HepG2 (cell line): ENCODE data around the gene RAB1B. TPM values are rescaled to one million over a fixed set of nuclear protein-coding genes. Genes with fewer than 3 reads are reported as not detected.

ENCODE experiments used
- CHD2 ChIP-seq: IDR thresholded peaks from 2 replicates; pipeline ENCODE4 v1.6.1; 2011; ENCODE audit warnings: low read depth, low read length, improper control_type of control experiment
- KDM3A ChIP-seq: IDR thresholded peaks from 2 replicates; pipeline ENCODE4 v1.6.1; 2018; ENCODE audit warnings: low read depth, missing compliant biosample characterization
- NFE2 ChIP-seq: sonication (generic); formaldehyde crosslinking; IDR thresholded peaks from 2 replicates; pipeline ENCODE4 v1.4.0; 2020; ENCODE audit warnings: missing genetic modification reagents
- ONECUT2 ChIP-seq: sonication (generic); formaldehyde crosslinking; IDR thresholded peaks from 2 replicates; pipeline ENCODE4 v1.4.0; 2020; ENCODE audit warnings: missing genetic modification reagents
- REXO4 ChIP-seq: sonication (generic); formaldehyde crosslinking; IDR thresholded peaks from 2 replicates; pipeline ENCODE4 v1.8.0; 2022; ENCODE audit warnings: missing genetic modification reagents, mild to moderate bottlenecking, borderline replicate concordance
- SIX4 ChIP-seq: sonication (generic); formaldehyde crosslinking; IDR thresholded peaks from 2 replicates; pipeline ENCODE4 v1.4.0; 2020; ENCODE audit warnings: missing genetic modification reagents
- SP5 ChIP-seq: IDR thresholded peaks from 2 replicates; pipeline ENCODE4 v1.6.1; 2016; ENCODE audit warnings: low read depth, borderline replicate concordance
- SRF ChIP-seq: IDR thresholded peaks from 2 replicates; pipeline ENCODE4 v1.6.1; 2011; ENCODE audit warnings: mild to moderate bottlenecking, low read depth, low read length, moderate library complexity
- ZBTB10 ChIP-seq: sonication (generic); formaldehyde crosslinking; IDR thresholded peaks from 2 replicates; pipeline ENCODE4 v1.4.0; 2020; ENCODE audit warnings: missing genetic modification reagents, borderline replicate concordance
- ZFX ChIP-seq: sonication (generic); formaldehyde crosslinking; IDR thresholded peaks from 2 replicates; pipeline ENCODE4 v1.4.0; 2020; ENCODE audit warnings: mild to moderate bottlenecking, low read depth, missing genetic modification reagents, moderate library complexity
- ZFY ChIP-seq: sonication (generic); formaldehyde crosslinking; IDR thresholded peaks from 2 replicates; pipeline ENCODE4 v1.4.0; 2020; ENCODE audit warnings: missing genetic modification reagents
- ZNF263 ChIP-seq: sonication (generic); formaldehyde crosslinking; IDR thresholded peaks from 2 replicates; pipeline ENCODE4 v1.4.0; 2020; ENCODE audit warnings: missing genetic modification reagents
- ZNF317 ChIP-seq: sonication (generic); formaldehyde crosslinking; IDR thresholded peaks from 2 replicates; pipeline ENCODE4 v1.5.0; 2020; ENCODE audit warnings: mild to moderate bottlenecking, missing genetic modification reagents
- ZNF598 ChIP-seq: sonication (generic); formaldehyde crosslinking; IDR thresholded peaks from 2 replicates; pipeline ENCODE4 v1.5.1; 2020; ENCODE audit warnings: mild to moderate bottlenecking, missing genetic modification reagents, borderline replicate concordance
- polyA plus RNA-seq, 8 experiments: library from polyadenylated mRNA; depleted of rRNA in 3 of 8; stranded (reverse) in 7 of 8; unstranded in 1 of 8; fragments of >200 nt; fragmentation: Illumina TruSeq in 4 of 8; extraction: Trizol in 4 of 8; gene quantifications; 2 replicates each; pipeline versions ENCODE4 v1.2.1 to v1.2.3, GENCODE V29; 2011 to 2016; ENCODE audit warnings: low read depth in 4 of 8, missing spikeins in 1 of 8, mixed read lengths in 1 of 8; ENCODE audit not compliant: insufficient read depth in 1 of 8
- total RNA-seq, 5 experiments: library from RNA; depleted of rRNA; stranded (reverse); fragments of >200 nt; fragmentation: Illumina TruSeq; extraction: Trizol; gene quantifications; 2 replicates each; pipeline ENCODE4 v1.2.3, GENCODE V29; 2016; ENCODE audit warnings: low read depth in 1 of 5
- TF ChIP-seq, protein P1 (sequence below): sonication (generic); formaldehyde crosslinking; IDR thresholded peaks from 2 replicates; pipeline ENCODE4 v1.4.0; 2020; ENCODE audit warnings: missing genetic modification reagents, borderline replicate concordance
- TF ChIP-seq, protein P2 (sequence below), 2 experiments: sonication (generic) in 1 of 2; formaldehyde crosslinking in 1 of 2; IDR thresholded peaks; 2 replicates each; pipeline versions ENCODE4 v1.6.1 to v1.9.0; 2014 to 2022; ENCODE audit warnings: antibody characterized with exemption in 1 of 2, borderline replicate concordance in 1 of 2, inconsistent platforms in 1 of 2, low read depth in 1 of 2, missing genetic modification reagents in 1 of 2
- TF ChIP-seq, protein P3 (sequence below): sonication (generic); formaldehyde crosslinking; IDR thresholded peaks from 2 replicates; pipeline ENCODE4 v1.4.0; 2020; ENCODE audit warnings: missing genetic modification reagents

Gene RAB1B
- total and polyA plus RNA-seq, 2 of the 13 experiments (the other 11 are each of a cell fraction or from before 2014, with no cell fraction given), result 77.9 to 87.9 TPM

GRCh38 chr11:66316849-66317251 lies 48.4 kb downstream of the RAB1B start, which contains the start of gene CD248 (continued):
- TF ChIP-seq, protein P1, sequence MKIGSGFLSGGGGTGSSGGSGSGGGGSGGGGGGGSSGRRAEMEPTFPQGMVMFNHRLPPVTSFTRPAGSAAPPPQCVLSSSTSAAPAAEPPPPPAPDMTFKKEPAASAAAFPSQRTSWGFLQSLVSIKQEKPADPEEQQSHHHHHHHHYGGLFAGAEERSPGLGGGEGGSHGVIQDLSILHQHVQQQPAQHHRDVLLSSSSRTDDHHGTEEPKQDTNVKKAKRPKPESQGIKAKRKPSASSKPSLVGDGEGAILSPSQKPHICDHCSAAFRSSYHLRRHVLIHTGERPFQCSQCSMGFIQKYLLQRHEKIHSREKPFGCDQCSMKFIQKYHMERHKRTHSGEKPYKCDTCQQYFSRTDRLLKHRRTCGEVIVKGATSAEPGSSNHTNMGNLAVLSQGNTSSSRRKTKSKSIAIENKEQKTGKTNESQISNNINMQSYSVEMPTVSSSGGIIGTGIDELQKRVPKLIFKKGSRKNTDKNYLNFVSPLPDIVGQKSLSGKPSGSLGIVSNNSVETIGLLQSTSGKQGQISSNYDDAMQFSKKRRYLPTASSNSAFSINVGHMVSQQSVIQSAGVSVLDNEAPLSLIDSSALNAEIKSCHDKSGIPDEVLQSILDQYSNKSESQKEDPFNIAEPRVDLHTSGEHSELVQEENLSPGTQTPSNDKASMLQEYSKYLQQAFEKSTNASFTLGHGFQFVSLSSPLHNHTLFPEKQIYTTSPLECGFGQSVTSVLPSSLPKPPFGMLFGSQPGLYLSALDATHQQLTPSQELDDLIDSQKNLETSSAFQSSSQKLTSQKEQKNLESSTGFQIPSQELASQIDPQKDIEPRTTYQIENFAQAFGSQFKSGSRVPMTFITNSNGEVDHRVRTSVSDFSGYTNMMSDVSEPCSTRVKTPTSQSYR, result 0 out of 2 replicates have a peak, but pooled peaks have one; percentile 3
- TF ChIP-seq SRF, result peak; percentile 66; the same call in 1 of the 2 replicates
- TF ChIP-seq, protein P2, sequence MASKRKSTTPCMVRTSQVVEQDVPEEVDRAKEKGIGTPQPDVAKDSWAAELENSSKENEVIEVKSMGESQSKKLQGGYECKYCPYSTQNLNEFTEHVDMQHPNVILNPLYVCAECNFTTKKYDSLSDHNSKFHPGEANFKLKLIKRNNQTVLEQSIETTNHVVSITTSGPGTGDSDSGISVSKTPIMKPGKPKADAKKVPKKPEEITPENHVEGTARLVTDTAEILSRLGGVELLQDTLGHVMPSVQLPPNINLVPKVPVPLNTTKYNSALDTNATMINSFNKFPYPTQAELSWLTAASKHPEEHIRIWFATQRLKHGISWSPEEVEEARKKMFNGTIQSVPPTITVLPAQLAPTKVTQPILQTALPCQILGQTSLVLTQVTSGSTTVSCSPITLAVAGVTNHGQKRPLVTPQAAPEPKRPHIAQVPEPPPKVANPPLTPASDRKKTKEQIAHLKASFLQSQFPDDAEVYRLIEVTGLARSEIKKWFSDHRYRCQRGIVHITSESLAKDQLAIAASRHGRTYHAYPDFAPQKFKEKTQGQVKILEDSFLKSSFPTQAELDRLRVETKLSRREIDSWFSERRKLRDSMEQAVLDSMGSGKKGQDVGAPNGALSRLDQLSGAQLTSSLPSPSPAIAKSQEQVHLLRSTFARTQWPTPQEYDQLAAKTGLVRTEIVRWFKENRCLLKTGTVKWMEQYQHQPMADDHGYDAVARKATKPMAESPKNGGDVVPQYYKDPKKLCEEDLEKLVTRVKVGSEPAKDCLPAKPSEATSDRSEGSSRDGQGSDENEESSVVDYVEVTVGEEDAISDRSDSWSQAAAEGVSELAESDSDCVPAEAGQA (IDR thresholded peaks at IDR 0.05; ENCODE audit: low read depth), result no peak
- TF ChIP-seq, protein P2 (CRISPR knock-in tag; IDR thresholded peaks at IDR 0.05; ENCODE audit: borderline replicate concordance), result no peak
- TF ChIP-seq CHD2, result 0 out of 2 replicates have a peak, but pooled peaks have one; percentile 17
- peak; percentile 50; the same call in 1 of the 2 replicates for TF ChIP-seq ZFX (CRISPR knock-in tag)
- TF ChIP-seq ZNF263 (CRISPR knock-in tag), result no peak
- no peak for TF ChIP-seq ONECUT2
- TF ChIP-seq NFE2 (CRISPR knock-in tag), result no peak
- TF ChIP-seq REXO4 (CRISPR knock-in tag), result no peak
- no peak for TF ChIP-seq SIX4 (CRISPR knock-in tag)
- no peak for TF ChIP-seq ZNF317 (CRISPR knock-in tag)
- no peak for TF ChIP-seq ZNF598 (CRISPR knock-in tag)
- TF ChIP-seq ZFY (CRISPR knock-in tag), result peak; percentile 38; the same call in 1 of the 2 replicates
- TF ChIP-seq, protein P3, sequence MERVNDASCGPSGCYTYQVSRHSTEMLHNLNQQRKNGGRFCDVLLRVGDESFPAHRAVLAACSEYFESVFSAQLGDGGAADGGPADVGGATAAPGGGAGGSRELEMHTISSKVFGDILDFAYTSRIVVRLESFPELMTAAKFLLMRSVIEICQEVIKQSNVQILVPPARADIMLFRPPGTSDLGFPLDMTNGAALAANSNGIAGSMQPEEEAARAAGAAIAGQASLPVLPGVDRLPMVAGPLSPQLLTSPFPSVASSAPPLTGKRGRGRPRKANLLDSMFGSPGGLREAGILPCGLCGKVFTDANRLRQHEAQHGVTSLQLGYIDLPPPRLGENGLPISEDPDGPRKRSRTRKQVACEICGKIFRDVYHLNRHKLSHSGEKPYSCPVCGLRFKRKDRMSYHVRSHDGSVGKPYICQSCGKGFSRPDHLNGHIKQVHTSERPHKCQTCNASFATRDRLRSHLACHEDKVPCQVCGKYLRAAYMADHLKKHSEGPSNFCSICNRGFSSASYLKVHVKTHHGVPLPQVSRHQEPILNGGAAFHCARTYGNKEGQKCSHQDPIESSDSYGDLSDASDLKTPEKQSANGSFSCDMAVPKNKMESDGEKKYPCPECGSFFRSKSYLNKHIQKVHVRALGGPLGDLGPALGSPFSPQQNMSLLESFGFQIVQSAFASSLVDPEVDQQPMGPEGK (CRISPR knock-in tag), result peak; percentile 31; the same call in 1 of the 2 replicates
- no peak for TF ChIP-seq KDM3A
- TF ChIP-seq ZBTB10 (CRISPR knock-in tag), result no peak
- no peak for TF ChIP-seq SP5 (CRISPR knock-in tag)
